GM12873 (cell line): ENCODE results near the gene FHIT.

Experiments used
- TF ChIP-seq, protein P1 (sequence below): IDR thresholded peaks from 2 replicates; pipeline ENCODE4 v1.5.1; 2012; ENCODE audit warnings: low read depth, mild to moderate bottlenecking, moderate library complexity, low read length, control low read depth; ENCODE audit not compliant: insufficient read depth; ENCODE audit errors: missing control alignments

FHIT gene

DNA sequence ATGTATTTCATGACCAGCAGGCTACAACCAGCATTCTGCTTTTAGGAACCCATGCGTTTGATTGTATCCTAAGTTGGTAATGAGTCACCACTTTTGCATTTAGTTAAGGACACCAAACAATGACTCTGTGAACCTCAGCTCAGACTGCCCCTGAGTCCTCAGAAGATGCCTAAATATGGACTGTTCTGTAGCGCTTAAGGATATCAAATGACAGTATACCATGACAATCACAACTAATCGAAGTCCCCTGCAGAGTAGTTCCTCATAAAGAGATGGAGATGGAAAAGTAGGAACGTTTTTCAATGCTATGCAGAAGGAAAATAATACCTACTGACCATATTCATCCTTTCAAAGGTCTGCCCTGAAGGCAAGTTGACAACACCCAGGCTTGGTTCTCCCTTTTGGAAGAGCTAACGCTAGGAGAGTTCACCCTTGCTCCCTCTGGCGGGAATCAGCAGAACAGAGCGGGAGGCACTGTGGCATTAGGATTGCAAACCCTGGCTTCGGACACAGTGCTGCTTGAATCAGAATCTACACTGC, 508.6 kb downstream of the FHIT start:
- TF ChIP-seq, protein P1, sequence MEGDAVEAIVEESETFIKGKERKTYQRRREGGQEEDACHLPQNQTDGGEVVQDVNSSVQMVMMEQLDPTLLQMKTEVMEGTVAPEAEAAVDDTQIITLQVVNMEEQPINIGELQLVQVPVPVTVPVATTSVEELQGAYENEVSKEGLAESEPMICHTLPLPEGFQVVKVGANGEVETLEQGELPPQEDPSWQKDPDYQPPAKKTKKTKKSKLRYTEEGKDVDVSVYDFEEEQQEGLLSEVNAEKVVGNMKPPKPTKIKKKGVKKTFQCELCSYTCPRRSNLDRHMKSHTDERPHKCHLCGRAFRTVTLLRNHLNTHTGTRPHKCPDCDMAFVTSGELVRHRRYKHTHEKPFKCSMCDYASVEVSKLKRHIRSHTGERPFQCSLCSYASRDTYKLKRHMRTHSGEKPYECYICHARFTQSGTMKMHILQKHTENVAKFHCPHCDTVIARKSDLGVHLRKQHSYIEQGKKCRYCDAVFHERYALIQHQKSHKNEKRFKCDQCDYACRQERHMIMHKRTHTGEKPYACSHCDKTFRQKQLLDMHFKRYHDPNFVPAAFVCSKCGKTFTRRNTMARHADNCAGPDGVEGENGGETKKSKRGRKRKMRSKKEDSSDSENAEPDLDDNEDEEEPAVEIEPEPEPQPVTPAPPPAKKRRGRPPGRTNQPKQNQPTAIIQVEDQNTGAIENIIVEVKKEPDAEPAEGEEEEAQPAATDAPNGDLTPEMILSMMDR: no peak

DNA sequence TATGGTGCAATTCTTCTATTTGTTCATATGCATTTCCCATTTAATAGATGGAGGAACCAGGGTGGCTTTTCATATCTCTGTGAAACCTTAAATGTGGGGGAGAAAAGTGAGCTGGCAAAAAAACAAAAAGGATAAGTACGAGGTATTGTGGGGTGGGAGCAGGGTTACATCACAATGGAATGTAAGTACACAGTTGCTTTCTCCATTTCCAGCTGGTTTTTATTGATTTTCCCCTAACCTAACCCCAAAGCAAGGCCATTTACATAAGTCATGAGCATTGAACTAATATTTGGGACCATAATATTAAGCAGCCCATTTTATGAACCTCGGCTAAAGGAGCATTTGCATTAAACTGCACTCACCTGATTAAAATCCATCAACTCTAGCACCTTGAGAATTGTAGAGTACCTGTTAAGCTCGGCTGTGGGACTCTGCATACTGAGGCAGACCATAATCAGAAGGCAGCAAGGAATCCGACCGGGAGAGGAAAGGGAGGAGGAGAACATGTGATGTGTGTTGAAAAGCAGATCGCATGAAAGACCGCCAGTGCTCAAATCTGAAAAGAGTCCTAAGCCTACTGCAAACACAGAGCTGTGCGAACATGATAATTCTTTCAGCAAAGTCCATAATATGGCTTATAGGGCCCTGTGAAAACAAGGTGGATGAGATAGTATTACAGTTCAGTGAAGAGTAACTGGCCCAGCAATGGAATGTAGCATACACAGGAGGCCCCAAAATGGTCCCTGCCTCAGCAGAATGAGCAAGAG, 513.4 kb downstream of the FHIT start:
- TF ChIP-seq, protein P1: no peak

DNA sequence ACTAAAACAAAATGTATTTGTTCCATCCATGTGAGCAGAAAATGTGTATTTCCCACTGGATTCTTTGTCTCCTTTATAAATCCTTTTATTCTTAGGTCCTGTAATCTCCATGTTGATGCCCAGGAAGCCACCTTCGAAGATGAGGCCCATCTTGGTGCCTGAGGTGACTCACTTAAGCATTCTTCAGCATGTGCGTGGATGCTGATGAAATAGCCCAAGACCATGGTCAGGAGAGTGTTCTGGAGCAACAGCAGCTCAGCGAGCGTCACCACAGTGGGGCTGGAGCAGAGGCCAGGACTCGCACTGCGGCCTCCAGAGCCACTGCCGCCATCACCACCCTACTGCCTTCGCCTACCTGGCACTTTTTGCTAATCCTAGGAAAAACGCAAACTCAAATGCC, 520.9 kb downstream of the FHIT start:
- TF ChIP-seq, protein P1: no peak

DNA sequence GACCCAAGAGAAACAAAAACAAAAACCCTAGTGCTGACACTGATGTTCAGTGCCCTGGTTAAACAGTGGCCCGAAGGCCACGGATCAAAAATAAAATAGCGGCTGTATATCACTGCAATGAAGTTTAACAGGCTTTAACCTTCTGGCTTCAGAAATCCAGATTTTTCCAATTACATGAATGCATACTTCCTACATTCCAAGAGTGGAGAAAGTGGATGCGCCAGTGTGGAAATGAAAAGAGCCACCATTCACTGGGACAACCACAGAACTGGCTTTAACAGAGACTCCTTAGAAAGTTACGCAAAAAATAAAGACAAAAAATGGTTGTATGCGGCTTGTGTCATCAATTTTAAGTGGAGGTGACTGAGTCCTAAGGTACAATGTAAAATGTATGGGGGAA, 522.2 kb downstream of the FHIT start:
- TF ChIP-seq, protein P1: no peak

DNA sequence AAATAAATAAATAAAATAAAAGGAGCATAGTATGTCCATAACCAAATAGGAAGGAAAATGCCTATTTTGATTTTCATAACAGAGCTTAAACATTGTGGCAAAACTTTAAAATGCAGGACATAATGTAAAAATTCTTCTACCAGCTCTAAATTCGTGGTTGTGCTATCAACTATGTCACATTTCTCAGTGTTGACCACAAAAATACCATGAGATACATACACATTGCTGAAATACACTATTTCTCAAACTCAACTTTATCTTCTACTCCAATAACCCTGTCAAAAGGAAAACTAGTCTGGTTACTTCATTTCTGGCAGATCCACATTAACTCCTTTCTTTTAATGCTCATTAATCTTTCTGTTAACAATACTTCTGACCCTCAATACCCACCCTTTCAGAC, 523.2 kb downstream of the FHIT start:
- TF ChIP-seq, protein P1: no peak

DNA sequence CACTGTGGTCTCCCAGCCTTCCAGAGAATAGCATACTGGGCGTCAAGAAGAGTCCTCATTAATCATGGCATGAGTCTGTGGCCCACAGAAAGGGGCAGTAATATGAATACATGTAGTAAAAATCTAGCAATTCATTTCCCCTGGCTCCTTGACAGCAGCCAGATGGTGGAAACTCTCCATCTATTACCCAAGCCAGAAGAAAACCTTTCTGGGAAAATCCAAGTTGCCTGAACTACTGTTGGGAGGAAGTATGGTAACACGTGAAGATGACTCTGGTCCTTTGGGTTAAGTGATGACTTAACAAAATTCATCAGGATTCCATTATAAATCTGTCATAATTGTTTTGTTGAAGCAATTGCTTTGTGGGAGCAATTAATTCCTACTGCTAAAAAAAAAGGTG, 530.5 kb downstream of the FHIT start:
- TF ChIP-seq, protein P1: no peak

DNA sequence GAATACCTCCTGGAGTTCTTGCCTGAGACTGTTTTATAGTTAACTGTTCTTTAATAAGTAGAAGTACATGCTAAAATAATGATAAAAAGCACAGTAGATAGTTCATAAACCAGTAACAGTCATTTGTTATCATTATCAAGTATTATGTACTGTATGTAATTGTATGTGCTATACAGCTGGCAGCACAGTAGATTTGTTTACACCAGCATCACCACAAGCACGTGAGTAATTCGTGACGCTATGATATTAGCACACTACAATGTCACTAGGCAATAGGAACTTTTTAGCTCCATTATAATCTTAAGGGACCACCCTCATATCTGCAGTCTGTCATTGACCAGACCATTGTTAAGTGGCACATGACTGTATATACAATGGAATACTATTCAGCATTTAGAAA, 534.7 kb downstream of the FHIT start:
- TF ChIP-seq, protein P1: no peak
